Keratinocyte (primary cell): ENCODE results near the gene POLR2J3.
"Not testable (repeated sequence)": the region's sequence is repeated elsewhere in the genome, so short reads cannot be mapped to it uniquely, and the experiment has no call there.

Source experiments
- CTCF ChIP-seq, 3 experiments: IDR thresholded peaks in 1 of 3; conservative IDR thresholded peaks in 1 of 3; optimal IDR thresholded peaks in 1 of 3; 2 replicates in 2 of 3; 3 replicates in 1 of 3; pipeline versions ENCODE3 to v1.5.1; 2011; ENCODE audit warnings: low read length in 3 of 3, mild to moderate bottlenecking in 3 of 3, moderate library complexity in 2 of 3, control low read depth in 1 of 3, inconsistent platforms in 1 of 3; ENCODE audit not compliant: insufficient read depth in 2 of 3; ENCODE audit errors: extremely low read depth in 1 of 3
- EZH2 ChIP-seq: IDR thresholded peaks from one replicate; pipeline ENCODE4 v1.6.1; 2012; ENCODE audit warnings: inconsistent platforms, mild to moderate bottlenecking, low read length, moderate library complexity

- not testable (repeated sequence) for TF ChIP-seq CTCF (optimal IDR thresholded peaks at IDR 0.05 in 1 of 3, IDR thresholded peaks at IDR 0.05 in 1 of 3, conservative IDR thresholded peaks at IDR 0.05 in 1 of 3; ENCODE audit: extremely low read depth in 1 of 3, insufficient read depth in 2 of 3, low read length in 3 of 3); EZH2
Measured at GRCh38 chr7:102614346-102614697, 41.9 kb upstream of the POLR2J3 start.
